ENCODE data around the gene LTBP2. TPM values are rescaled to one million over a fixed set of nuclear protein-coding genes. Genes with fewer than 3 reads are reported as not detected.

The LTBP2 gene
- total RNA-seq, 6 experiments from 2014 or later = 0.46 to 3.5 (median 1.7) TPM

GRCh38 chr14:74592476-74593201, 19.4 kb downstream of the LTBP2 start:
- DNase-seq (no peak), ATAC-seq (peak; percentile 18 to 65 (median 40))
- intact Hi-C loops (cut with DNase I) = no loop called here
- WGBS (ENCODE audit: insufficient coverage, low coverage, low lambda C conversion rate, missing lambda C conversion rate) = 73% methylated on average over 3 of the region's 13 CpGs
- no peak for TF ChIP-seq POLR2A (IDR thresholded peaks at IDR 0.05)
- TF ChIP-seq CTCF (IDR thresholded peaks at IDR 0.05) = no peak
- Histone ChIP-seq H3K9me3 (no peaks in the 10 kb centered on the region), H3K27me3 (no peaks in the 10 kb centered on the region), H3K4me1 (no peaks in the 10 kb centered on the region), H3K27ac (peak overlapping the region in 1 of 3 donors; percentile 13), H3K4me3 (no peak overlapping the region), H3K36me3 (no peaks in the 10 kb centered on the region)

- Histone ChIP-seq H3K4me1 (no peaks in the 10 kb centered on the region), H3K27ac (no peak overlapping the region), H3K36me3 (no peaks in the 10 kb centered on the region), H3K4me3 (no peak overlapping the region), H3K9me3 (no peaks in the 10 kb centered on the region), H3K27me3 (no peaks in the 10 kb centered on the region)
- intact Hi-C loops (cut with DNase I) = no loop called here
- no peak for TF ChIP-seq POLR2A (IDR thresholded peaks at IDR 0.05)
- no peak for TF ChIP-seq CTCF (IDR thresholded peaks at IDR 0.05)
- ATAC-seq = no peak
- no peak for DNase-seq
- 58% methylated on average over 5 of the region's 5 CpGs for WGBS (ENCODE audit: insufficient coverage, low coverage, low lambda C conversion rate, missing lambda C conversion rate)
Measured at GRCh38 chr14:74591899-74592298, 20.1 kb downstream of the LTBP2 start.

- no peak for TF ChIP-seq POLR2A (IDR thresholded peaks at IDR 0.05)
- TF ChIP-seq CTCF (IDR thresholded peaks at IDR 0.05) = no peak
- Histone ChIP-seq H3K36me3 (no peaks in the 10 kb centered on the region), H3K9me3 (no peaks in the 10 kb centered on the region), H3K27ac (no peak overlapping the region), H3K4me1 (no peaks in the 10 kb centered on the region), H3K4me3 (no peak overlapping the region), H3K27me3 (no peaks in the 10 kb centered on the region)
- ATAC-seq (no peak), DNase-seq (no peak)
- 73% methylated on average over 6 of the region's 6 CpGs for WGBS (ENCODE audit: insufficient coverage, low coverage, low lambda C conversion rate, missing lambda C conversion rate)
- intact Hi-C loops (cut with DNase I) = no loop called here
Measured at GRCh38 chr14:74591394-74591793, 20.6 kb downstream of the LTBP2 start.

GRCh38 chr14:74589291-74589879, 22.7 kb downstream of the LTBP2 start:
- intact Hi-C loops (cut with DNase I) = no loop called here
- H3K27ac ChIP-seq = no peak overlapping the region
- 46% methylated on average over 2 of the region's 5 CpGs for WGBS (ENCODE audit: insufficient coverage, low coverage, low lambda C conversion rate, missing lambda C conversion rate)
- no peak for DNase-seq
- no peak for ATAC-seq
- no peaks in the 10 kb centered on the region for H3K9me3 ChIP-seq
- H3K27me3 ChIP-seq = no peaks in the 10 kb centered on the region
- no peaks in the 10 kb centered on the region for H3K4me1 ChIP-seq
- TF ChIP-seq POLR2A (IDR thresholded peaks at IDR 0.05) = no peak
- no peak for TF ChIP-seq CTCF (IDR thresholded peaks at IDR 0.05)
- H3K4me3 ChIP-seq = no peak overlapping the region
- H3K36me3 ChIP-seq = no peaks in the 10 kb centered on the region
